Retinal pigment epithelial cell (primary cell): ENCODE measurements around the gene TBCCD1.

Source experiments
- DNase-seq: peaks from one replicate; pipeline ENCODE4 v3.0.0-alpha.2; 2010; ENCODE audit warnings: low read depth
- H3K4me3 ChIP-seq: 2 replicates; pipeline ENCODE4 v1.5.1; 2011; ENCODE audit warnings: mild to moderate bottlenecking, low read length, control low read depth, moderate library complexity
- CTCF ChIP-seq: conservative IDR thresholded peaks from 2 replicates; pipeline ENCODE4 v1.5.1; 2011; ENCODE audit warnings: low read depth, low read length, control low read depth, inconsistent platforms

The TBCCD1 gene

GRCh38 chr3:186567072-186567921 lies at the start of gene TBCCD1:
TBCCD1 (minus strand) TSS chr3:186567339; CDS start chr3:186564329, 3,010 bp downstream.
- DNase-seq, result peak; percentile 52
- H3K4me3 ChIP-seq, result peak within 1 kb of the TSS; percentile 94
- no peak for TF ChIP-seq CTCF

GRCh38 chr3:186616299-186616617 lies 49.1 kb upstream of the TBCCD1 start:
- no peak for TF ChIP-seq CTCF
- no peak overlapping the region for H3K4me3 ChIP-seq
- no peak for DNase-seq

- no peak for DNase-seq
- TF ChIP-seq CTCF, result peak; percentile 99
- no peak overlapping the region for H3K4me3 ChIP-seq
Measured at GRCh38 chr3:186614597-186615483, 47.7 kb upstream of the TBCCD1 start.

GRCh38 chr3:186614266-186614596 lies 47.1 kb upstream of the TBCCD1 start:
- H3K4me3 ChIP-seq, result no peak overlapping the region
- no peak for TF ChIP-seq CTCF
- no peak for DNase-seq

GRCh38 chr3:186613637-186614265 lies 46.6 kb upstream of the TBCCD1 start:
- DNase-seq, result no peak
- peak; percentile 4 for TF ChIP-seq CTCF
- no peak overlapping the region for H3K4me3 ChIP-seq

GRCh38 chr3:186612721-186613636 lies 45.8 kb upstream of the TBCCD1 start, which contains the start of gene AHSG:
AHSG (plus strand) TSS chr3:186613060; CDS start chr3:186613142, 82 bp downstream.
- H3K4me3 ChIP-seq, result no peak within 1 kb of the TSS
- DNase-seq, result no peak
- no peak for TF ChIP-seq CTCF
